Memory B cell (primary cell): ENCODE data around the gene GIT2.

ENCODE experiments used
- ATAC-seq: fragments of 150-1000 bp; cut with Tn5 transposase; 2 replicates; pipeline ENCODE4 v1.10.0; 2021; ENCODE audit warnings: low read depth, mild to moderate bottlenecking, moderate library complexity
- DNase-seq, 2 donors: peaks; one replicate each; pipeline ENCODE4 v3.0.0; 2022; ENCODE audit warnings: low spot score in 2 of 2
- H3K27ac Mint-ChIP-seq: one replicate; pipeline ENCODE4 v1.8.0; 2022; ENCODE audit warnings: mild to moderate bottlenecking, moderate library complexity, mixed read lengths
- H3K27me3 Mint-ChIP-seq: one replicate; pipeline ENCODE4 v1.8.0; 2022; ENCODE audit warnings: mixed read lengths
- H3K36me3 Mint-ChIP-seq: one replicate; pipeline ENCODE4 v1.8.0; 2022; ENCODE audit warnings: mild to moderate bottlenecking, mixed read lengths
- H3K4me1 Mint-ChIP-seq: one replicate; pipeline ENCODE4 v1.8.0; 2022; ENCODE audit warnings: mixed read lengths
- H3K4me3 Mint-ChIP-seq: one replicate; pipeline ENCODE4 v1.8.0; 2022; ENCODE audit warnings: mild to moderate bottlenecking, moderate library complexity, mixed read lengths
- H3K9me3 Mint-ChIP-seq: one replicate; pipeline ENCODE4 v1.8.0; 2022; ENCODE audit warnings: mixed read lengths

The GIT2 gene, protein sequence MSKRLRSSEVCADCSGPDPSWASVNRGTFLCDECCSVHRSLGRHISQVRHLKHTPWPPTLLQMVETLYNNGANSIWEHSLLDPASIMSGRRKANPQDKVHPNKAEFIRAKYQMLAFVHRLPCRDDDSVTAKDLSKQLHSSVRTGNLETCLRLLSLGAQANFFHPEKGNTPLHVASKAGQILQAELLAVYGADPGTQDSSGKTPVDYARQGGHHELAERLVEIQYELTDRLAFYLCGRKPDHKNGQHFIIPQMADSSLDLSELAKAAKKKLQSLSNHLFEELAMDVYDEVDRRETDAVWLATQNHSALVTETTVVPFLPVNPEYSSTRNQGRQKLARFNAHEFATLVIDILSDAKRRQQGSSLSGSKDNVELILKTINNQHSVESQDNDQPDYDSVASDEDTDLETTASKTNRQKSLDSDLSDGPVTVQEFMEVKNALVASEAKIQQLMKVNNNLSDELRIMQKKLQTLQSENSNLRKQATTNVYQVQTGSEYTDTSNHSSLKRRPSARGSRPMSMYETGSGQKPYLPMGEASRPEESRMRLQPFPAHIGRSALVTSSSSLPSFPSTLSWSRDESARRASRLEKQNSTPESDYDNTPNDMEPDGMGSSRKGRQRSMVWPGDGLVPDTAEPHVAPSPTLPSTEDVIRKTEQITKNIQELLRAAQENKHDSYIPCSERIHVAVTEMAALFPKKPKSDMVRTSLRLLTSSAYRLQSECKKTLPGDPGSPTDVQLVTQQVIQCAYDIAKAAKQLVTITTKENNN

DNA sequence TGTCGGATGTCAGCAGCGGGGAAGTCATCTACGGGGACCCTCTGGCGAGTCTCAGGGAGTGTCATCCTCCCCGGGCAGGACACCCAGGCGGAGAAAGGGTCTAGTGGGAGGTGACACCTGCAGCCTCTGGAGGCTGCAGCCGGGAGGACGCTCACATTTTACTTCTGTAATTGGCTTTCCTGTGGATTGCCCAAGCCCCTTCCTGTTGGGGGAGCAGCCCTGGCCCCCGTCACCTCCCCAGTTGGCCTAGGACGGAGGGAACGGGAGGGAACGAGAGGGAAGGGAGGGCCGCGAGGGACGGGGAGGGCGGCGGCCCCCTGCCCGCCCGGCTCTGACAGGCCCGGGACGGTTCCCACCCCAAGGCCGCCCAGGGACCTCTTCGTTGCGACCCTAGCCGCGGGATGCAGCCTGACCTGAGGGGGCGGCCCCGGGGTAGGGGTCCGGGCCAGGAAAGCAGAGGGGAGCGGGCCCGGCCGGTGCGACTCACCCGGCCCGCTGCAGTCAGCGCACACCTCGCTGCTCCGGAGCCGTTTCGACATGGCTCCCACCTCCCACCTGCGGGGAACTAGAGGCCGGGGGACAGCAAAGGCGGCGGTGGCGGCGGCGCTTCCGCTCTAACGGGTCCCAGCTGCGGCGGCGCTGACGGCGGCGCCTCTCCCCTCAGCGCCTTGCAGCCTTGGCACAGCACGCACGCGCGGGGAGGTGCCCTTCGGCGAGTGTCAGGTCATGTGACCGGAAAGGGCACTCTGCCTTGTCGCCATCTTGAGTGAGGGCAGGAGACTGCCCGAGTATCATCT is at the start of gene GIT2:
TSS of gene GIT2 (minus strand) at position 683 of the 797 bp plus-strand sequence. CDS start at position 539, 144 bp downstream.
- H3K36me3 Mint-ChIP-seq: peaks cover 2% of the 10 kb centered on the region
- no peaks in the 10 kb centered on the region for H3K27me3 Mint-ChIP-seq
- H3K9me3 Mint-ChIP-seq: no peaks in the 10 kb centered on the region
- peaks cover 32% of the 10 kb centered on the region for H3K4me1 Mint-ChIP-seq
- peak; percentile 69 for ATAC-seq
- H3K4me3 Mint-ChIP-seq: peak within 1 kb of the TSS; percentile 89
- peak within 1 kb of the TSS; percentile 90 for H3K27ac Mint-ChIP-seq
- peak; percentile 85 to 87 for DNase-seq

DNA sequence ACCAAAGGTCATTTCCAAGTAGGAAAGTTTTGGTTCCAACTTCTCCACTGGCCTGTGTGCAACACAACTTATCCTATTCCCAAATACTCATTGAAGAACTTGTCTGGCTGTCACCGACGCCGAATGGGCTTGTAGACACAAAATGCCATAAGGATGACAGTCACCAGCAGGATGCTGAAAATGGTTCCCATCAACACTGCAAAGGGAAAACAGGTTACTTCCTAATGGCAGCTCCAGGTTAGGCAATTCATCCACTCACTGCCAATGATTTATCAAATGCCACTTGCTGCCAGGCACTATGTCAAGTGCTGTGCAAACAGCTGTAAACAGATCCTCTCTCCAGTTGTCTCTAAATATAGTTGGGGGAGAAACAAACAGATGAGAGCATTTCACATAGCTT is 46.1 kb upstream of the GIT2 start:
- Mint-ChIP-seq H3K36me3 (peaks cover 17% of the 10 kb centered on the region), H3K27me3 (no peaks in the 10 kb centered on the region), H3K9me3 (no peaks in the 10 kb centered on the region), H3K4me3 (no peak overlapping the region), H3K27ac (peak overlapping the region; percentile 79), H3K4me1 (peaks cover 18% of the 10 kb centered on the region)
- DNase-seq (no peak), ATAC-seq (no peak)

DNA sequence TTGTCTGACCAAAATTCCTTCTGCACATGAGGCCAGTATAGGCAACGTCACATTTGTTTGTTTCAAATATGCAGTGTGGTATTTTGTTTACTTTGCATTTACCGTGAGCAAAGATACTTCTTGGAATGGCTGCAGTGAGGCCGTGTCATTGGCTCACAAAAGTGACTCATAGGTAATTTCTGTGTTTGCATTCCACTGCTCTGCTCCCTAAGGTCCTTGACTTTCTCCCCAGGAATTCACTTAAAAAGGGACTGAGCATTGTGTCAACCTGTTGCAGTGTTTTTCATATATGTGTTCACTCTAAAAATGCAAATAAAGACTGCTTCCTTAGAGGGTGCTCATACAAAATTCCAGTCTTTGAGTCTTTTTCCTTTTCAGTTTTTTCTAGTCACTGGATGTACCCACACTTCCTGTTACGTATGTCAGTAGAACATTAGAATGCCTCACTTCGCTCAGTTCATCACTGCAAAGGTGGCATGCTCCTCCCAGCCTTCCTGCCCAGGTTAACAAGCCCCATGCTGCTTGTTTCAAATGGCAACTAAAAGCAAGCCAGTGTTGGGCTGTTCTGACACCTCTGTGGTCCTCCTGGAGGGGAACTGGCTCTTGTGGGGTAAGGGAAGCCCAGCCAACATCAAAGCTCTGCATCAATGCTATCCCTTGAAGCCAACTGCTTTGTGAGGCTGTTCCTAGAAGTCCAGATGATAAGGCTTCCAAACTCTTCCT is 43.1 kb upstream of the GIT2 start:
- no peak overlapping the region for H3K4me3 Mint-ChIP-seq
- peaks cover 19% of the 10 kb centered on the region for H3K4me1 Mint-ChIP-seq
- no peaks in the 10 kb centered on the region for H3K27me3 Mint-ChIP-seq
- DNase-seq (no peak), ATAC-seq (no peak)
- no peaks in the 10 kb centered on the region for H3K9me3 Mint-ChIP-seq
- peaks cover 36% of the 10 kb centered on the region for H3K36me3 Mint-ChIP-seq
- H3K27ac Mint-ChIP-seq: peak overlapping the region; percentile 91

DNA sequence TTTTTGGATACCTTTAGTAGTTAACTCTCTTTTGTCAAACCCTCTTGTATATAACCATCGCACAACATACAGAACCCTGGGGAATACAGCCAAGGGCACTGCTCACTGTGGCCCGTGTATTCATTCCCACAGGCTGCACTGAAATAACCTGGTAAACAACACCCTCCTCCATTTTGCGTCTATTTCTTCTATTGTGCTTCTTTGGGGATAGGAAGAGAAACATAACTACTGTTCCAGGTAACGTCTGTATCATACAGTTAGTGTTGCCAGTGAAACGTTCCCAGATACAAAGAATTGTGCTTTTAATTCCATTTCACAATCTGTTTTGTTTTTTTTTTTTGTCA is 42.5 kb upstream of the GIT2 start:
- H3K4me3 Mint-ChIP-seq: no peak overlapping the region
- peak overlapping the region; percentile 91 for H3K27ac Mint-ChIP-seq
- peaks cover 19% of the 10 kb centered on the region for H3K4me1 Mint-ChIP-seq
- ATAC-seq: no peak
- H3K36me3 Mint-ChIP-seq: peaks cover 39% of the 10 kb centered on the region
- no peak for DNase-seq
- no peaks in the 10 kb centered on the region for H3K27me3 Mint-ChIP-seq
- no peaks in the 10 kb centered on the region for H3K9me3 Mint-ChIP-seq

DNA sequence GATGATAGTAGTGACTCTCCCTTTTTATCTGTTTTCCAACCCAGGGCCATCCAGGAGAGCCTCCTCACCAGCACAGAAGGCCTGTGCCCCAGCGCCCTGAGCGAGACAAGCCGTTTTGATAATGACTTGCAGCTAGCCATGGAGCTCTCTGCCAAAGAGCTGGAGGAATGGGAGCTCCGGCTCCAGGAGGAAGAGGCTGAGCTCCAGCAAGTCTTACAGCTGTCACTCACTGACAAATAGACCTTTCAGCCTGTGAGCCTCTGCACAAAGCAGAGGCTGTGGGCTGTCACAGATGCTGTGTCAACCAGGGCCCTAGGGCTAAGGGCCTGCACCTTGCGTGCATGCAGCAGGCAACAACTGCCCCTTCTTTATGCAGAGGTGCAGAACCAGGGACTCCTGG is 41.1 kb upstream of the GIT2 start:
- Mint-ChIP-seq H3K4me1 (peaks cover 13% of the 10 kb centered on the region), H3K27ac (no peak overlapping the region), H3K9me3 (no peaks in the 10 kb centered on the region), H3K27me3 (no peaks in the 10 kb centered on the region), H3K4me3 (no peak overlapping the region), H3K36me3 (peaks cover 39% of the 10 kb centered on the region)
- ATAC-seq: no peak
- no peak for DNase-seq

DNA sequence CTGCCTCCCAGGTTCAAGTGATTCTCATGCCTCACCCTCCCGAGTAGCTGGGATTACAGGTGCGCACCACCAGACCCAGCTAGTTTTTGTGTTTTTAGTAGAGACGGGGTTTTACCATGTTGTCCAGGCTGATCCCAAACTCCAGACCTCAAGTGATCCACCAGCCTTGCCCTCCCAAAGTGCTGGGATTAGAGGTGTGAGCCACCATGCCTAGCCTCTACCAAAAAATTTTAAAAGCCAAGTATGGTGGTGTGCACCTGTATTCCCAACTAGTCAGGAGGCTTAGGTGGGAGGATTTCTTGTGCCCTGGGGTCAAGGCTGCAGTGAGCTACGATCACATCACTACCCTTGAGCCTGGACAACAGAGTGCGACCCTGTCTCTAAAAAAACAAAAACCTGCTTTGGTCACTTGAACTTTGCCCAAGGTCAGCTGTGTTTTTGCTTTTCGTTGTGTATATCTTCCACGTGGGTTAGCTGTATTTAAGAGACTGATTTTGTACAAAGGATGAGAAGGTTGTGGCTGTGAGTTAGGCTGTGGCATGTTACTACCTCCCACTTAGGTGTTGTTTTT is 39.5 kb upstream of the GIT2 start:
- Mint-ChIP-seq H3K4me1 (peaks cover 13% of the 10 kb centered on the region), H3K4me3 (no peak overlapping the region), H3K9me3 (no peaks in the 10 kb centered on the region), H3K27ac (peak overlapping the region; percentile 82), H3K27me3 (no peaks in the 10 kb centered on the region), H3K36me3 (peaks cover 42% of the 10 kb centered on the region)
- DNase-seq: no peak
- ATAC-seq: no peak

DNA sequence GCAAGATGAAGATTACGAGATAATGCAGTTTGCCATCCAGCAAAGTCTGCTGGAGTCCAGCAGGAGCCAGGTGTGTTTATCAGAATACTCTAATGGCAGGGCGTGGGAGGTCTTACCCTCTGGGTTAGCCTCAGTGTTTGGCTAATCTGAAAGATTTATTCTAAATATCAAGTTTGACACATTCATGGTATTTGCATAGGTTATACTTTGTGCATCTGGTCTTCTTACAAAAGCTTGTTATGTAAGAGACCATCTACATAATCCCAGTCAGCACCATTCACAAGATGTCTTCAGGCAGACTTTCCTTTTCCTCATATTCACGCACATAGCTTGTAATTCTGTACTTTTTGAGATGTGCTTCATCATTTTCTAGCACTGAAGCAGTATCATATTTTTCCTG is 37.7 kb upstream of the GIT2 start:
- H3K27ac Mint-ChIP-seq: no peak overlapping the region
- DNase-seq (no peak), ATAC-seq (no peak)
- peaks cover 40% of the 10 kb centered on the region for H3K36me3 Mint-ChIP-seq
- H3K9me3 Mint-ChIP-seq: no peaks in the 10 kb centered on the region
- peaks cover 4% of the 10 kb centered on the region for H3K4me1 Mint-ChIP-seq
- no peak overlapping the region for H3K4me3 Mint-ChIP-seq
- no peaks in the 10 kb centered on the region for H3K27me3 Mint-ChIP-seq

DNA sequence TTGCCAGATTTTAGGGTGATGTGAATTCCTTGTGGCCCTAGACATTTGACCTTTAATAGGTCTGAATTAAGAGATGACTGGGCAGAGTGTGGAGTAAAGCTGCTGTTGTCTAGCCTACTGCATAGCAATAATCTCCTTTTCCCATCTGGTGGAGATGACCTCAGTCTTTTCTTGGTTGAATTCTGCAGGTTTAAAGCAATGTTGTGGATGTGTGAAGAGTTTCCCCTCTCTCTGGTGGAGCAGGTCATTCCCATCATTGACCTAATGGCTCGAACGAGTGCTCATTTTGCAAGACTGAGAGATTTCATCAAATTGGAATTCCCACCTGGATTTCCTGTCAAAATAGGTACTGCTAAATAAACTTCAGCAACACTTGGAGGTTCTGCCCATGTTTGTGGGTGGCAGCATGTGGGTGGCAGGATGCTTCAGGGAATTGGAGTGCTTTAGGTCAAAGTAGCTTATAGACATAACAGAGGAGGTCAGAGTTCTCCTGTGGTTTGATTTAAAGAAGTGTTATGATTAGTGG is 33.2 kb upstream of the GIT2 start:
- H3K27ac Mint-ChIP-seq: no peak overlapping the region
- DNase-seq: no peak
- no peaks in the 10 kb centered on the region for H3K4me1 Mint-ChIP-seq
- no peaks in the 10 kb centered on the region for H3K27me3 Mint-ChIP-seq
- no peaks in the 10 kb centered on the region for H3K9me3 Mint-ChIP-seq
- no peak for ATAC-seq
- H3K4me3 Mint-ChIP-seq: no peak overlapping the region
- H3K36me3 Mint-ChIP-seq: peaks cover 24% of the 10 kb centered on the region

DNA sequence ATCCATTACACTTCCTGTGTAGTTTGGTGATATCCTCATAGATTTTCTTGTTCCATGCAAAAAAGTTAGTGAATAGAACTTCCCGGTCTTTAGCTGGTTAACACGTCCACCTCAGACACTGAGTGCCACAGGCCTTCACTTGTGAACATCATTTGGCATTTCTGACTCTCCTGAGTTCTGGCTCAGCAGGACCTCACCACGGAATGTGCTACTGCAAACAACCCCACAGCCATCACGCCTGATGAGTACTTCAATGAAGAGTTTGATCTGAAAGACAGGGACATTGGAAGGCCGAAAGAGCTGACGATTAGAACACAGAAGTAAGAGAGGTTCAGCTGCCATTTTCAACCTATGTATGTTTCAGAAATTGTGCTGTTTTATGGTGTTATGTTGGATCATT is 32.2 kb upstream of the GIT2 start:
- DNase-seq: no peak
- H3K36me3 Mint-ChIP-seq: peaks cover 25% of the 10 kb centered on the region
- peaks cover 4% of the 10 kb centered on the region for H3K4me1 Mint-ChIP-seq
- no peak overlapping the region for H3K4me3 Mint-ChIP-seq
- no peak for ATAC-seq
- peak overlapping the region; percentile 55 for H3K27ac Mint-ChIP-seq
- H3K27me3 Mint-ChIP-seq: no peaks in the 10 kb centered on the region
- H3K9me3 Mint-ChIP-seq: no peaks in the 10 kb centered on the region

DNA sequence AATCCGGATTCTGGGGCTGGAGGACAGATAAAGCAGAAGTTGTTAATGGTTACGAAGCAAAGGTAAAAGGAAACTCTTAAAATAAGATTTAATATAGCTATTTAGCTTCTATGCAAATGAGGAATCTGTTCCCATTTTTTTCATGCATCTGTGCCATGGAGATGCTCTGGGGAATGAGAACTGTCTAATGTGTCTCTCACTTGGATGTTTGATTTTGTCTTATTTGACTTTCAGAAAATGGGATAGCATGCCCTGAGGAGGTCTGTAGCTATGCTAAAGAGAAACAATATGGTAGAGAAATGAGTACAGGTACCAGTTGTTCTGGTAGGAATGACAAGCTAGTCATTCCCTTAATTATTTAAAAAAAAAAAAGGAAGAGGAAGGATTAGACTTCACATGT is 27.9 kb upstream of the GIT2 start:
- Mint-ChIP-seq H3K4me3 (no peak overlapping the region), H3K27ac (peak overlapping the region; percentile 41)

DNA sequence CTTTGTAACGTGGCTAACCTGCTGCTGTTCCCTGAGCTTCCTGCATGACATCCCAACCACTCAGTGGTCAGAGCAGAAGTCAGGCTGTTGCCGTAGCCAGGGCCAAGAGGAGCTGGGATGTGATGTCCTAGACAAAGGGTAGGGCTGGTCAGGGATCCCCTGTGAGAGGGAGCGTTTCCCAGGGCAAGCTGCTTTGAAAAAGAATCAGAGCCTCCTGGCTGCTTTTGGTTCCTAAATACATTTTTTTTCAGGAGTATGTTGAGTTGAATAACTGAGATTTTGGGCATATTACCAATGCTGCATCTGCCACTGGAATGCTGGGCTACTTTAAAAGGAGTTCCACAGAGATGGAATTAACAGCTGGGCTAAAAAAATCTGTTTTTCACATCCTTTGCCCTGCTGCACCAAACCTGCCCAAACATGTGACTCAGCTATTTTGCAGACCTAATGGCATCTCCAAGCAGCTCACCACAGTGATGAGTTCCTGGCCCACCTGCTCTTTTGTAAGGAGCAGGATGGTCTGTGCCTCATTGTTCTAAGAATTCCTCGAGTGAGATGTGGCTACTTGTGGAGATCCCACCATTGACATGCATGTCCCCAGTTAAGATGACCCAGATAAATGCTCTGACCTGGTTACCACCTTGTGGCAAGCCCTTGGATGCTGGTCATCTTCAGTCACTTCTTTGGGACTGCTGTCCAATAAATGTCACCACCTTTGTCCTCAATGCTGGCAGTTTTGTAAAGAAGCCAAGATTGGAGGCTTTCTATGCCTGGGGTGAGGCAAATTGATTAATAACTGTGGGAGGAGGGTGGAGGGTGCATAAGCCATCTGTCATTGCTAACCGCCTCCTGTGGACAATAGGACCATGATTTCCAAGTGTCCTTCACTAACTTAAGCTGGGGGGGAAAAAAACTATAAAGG is 27.2 kb upstream of the GIT2 start:
- Mint-ChIP-seq H3K4me3 (no peak overlapping the region), H3K27me3 (no peaks in the 10 kb centered on the region), H3K4me1 (peaks cover 6% of the 10 kb centered on the region), H3K9me3 (no peaks in the 10 kb centered on the region), H3K36me3 (peaks cover 27% of the 10 kb centered on the region), H3K27ac (peak overlapping the region; percentile 41)
- no peak for ATAC-seq
- DNase-seq: no peak

More for the DNA sequence above, 27.9 kb upstream of the GIT2 start:
- no peaks in the 10 kb centered on the region for H3K9me3 Mint-ChIP-seq
- H3K36me3 Mint-ChIP-seq: peaks cover 23% of the 10 kb centered on the region
- peaks cover 4% of the 10 kb centered on the region for H3K4me1 Mint-ChIP-seq
- no peaks in the 10 kb centered on the region for H3K27me3 Mint-ChIP-seq
- ATAC-seq: no peak
- DNase-seq: no peak

DNA sequence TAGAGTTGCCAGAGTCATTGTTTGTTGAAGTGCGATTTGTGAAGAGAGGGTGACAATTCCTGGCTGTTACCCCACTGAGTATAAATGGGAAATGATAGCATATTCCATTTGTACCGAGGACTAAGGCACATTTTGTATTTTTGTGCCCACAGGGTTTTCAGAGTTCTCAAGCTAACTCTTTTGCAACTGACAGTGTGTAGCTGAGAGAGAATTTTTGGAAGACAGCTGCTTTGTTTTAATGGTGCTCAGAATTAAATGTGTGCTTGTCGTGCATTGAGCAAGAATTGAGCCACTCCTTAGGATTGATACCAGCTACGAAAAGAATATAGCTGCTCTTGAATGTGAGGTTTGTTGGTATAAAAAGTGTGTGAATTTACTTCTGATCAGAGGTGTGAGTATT is 24.8 kb upstream of the GIT2 start:
- ATAC-seq (no peak), DNase-seq (no peak)
- Mint-ChIP-seq H3K4me3 (no peak overlapping the region), H3K27ac (no peak overlapping the region), H3K9me3 (no peaks in the 10 kb centered on the region), H3K4me1 (peaks cover 6% of the 10 kb centered on the region), H3K27me3 (no peaks in the 10 kb centered on the region), H3K36me3 (peaks cover 25% of the 10 kb centered on the region)
